Measurements from ENCODE around the gene SLITRK4.

GRCh38 chrX:143615851-143616250 is 20.1 kb downstream of the SLITRK4 start:
- TF ChIP-seq POLR2AphosphoS5 (IDR thresholded peaks at IDR 0.05) (no peak), CTCF (IDR thresholded peaks at IDR 0.05) (no peak)
